GM21717 (cell line): ENCODE data around the gene KIF25.

Experiments
- ATAC-seq: cut with Tn5 transposase; IDR thresholded peaks from one replicate; pipeline ENCODE4 v1.9.1; 2021; ENCODE audit warnings: mild to moderate bottlenecking, moderate library complexity; ENCODE audit not compliant: unreplicated experiment

Gene KIF25

GRCh38 chr6:168047841-168048723 is 50.6 kb downstream of the KIF25 start:
- ATAC-seq, result no peak

- no peak for ATAC-seq
Observed at GRCh38 chr6:168048724-168049025, 51.2 kb downstream of the KIF25 start.

- no peak for ATAC-seq
Observed at GRCh38 chr6:168049277-168049676, 51.8 kb downstream of the KIF25 start.

GRCh38 chr6:168049706-168050224 is 52.3 kb downstream of the KIF25 start:
- no peak for ATAC-seq

GRCh38 chr6:168050225-168050880 is 52.9 kb downstream of the KIF25 start:
- ATAC-seq, result no peak

- ATAC-seq, result no peak
Observed at GRCh38 chr6:168050881-168051586, 53.6 kb downstream of the KIF25 start.

GRCh38 chr6:168051648-168052047 is 54.2 kb downstream of the KIF25 start:
- no peak for ATAC-seq

GRCh38 chr6:168052291-168052891 is 54.9 kb downstream of the KIF25 start:
- ATAC-seq, result no peak

- ATAC-seq, result no peak
Observed at GRCh38 chr6:168053086-168053956, 55.9 kb downstream of the KIF25 start.

- no peak for ATAC-seq
Observed at GRCh38 chr6:168053957-168054471, 56.5 kb downstream of the KIF25 start.

GRCh38 chr6:168054765-168055560 is 57.5 kb downstream of the KIF25 start:
- no peak for ATAC-seq

- ATAC-seq, result no peak
Observed at GRCh38 chr6:168055696-168056489, 58.4 kb downstream of the KIF25 start.

GRCh38 chr6:168056892-168057527 is 59.5 kb downstream of the KIF25 start:
- no peak for ATAC-seq

- no peak for ATAC-seq
Observed at GRCh38 chr6:168057836-168058235, 60.4 kb downstream of the KIF25 start.

GRCh38 chr6:168058691-168059551 is 61.5 kb downstream of the KIF25 start:
- ATAC-seq, result no peak

- ATAC-seq, result no peak
Observed at GRCh38 chr6:168060521-168060931, 63.1 kb downstream of the KIF25 start.
